Renal cortical epithelial cell (primary cell): ENCODE data around the gene MESP2. TPM values are rescaled to one million over a fixed set of nuclear protein-coding genes. Genes with fewer than 3 reads are reported as not detected.

Experiments used
- DNase-seq: peaks from one replicate; pipeline ENCODE4 v3.0.0-alpha.2; 2011; ENCODE audit warnings: low read depth
- total RNA-seq: library from RNA; depleted of rRNA; stranded (reverse); fragments of >200 nt; gene quantifications from 2 replicates; pipeline ENCODE4 v1.2.3, GENCODE V29; 2014

MESP2 gene
- total RNA-seq, 1 donor from 2014 or later, result not detected

- no peak for DNase-seq
Measured at GRCh38 chr15:89817701-89818280, 41.7 kb downstream of the MESP2 start.

GRCh38 chr15:89818287-89818686 lies 42.2 kb downstream of the MESP2 start:
- no peak for DNase-seq

DNA sequence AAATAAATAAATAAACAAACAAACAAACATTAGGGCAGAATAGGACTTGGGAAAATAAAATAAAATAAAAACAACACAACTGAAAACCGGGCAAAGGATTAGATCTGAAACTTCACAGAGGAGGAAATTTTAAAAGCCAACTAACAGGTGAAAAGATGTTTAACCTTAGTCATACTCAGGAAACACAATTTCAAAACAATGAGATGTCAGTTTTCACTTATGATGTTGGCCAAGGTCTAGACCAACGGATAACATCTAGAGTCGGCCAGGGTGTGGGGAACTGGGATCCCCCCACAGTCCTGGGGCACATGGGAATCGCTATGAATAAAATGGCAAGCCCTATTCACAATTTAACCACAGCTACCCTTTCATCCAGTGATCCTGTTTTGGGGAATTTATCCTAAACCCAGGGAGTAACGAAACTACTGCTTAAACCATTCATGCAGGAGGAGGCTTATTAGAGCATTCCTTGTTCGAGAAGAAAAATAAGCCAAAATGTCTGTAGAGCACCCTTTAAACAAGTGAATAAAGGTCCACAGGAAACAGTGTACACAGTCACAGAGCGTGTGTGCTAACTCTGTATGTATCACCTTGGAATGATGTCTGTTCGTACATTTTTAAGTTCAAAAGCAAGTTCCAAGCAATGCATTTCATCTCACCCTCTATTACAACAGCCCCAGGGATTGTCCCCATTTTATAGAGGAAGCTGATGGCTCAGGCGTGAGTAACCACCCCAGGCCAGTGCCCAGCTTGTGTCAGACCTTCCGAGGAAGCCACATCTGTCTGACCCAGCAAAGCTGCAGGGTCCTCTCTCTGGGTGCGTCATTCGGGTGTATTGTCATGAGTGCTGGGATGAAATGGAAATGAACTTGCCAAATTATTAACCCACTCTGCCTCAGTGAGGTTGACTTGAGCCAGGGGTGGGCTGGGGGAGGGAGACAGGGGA lies 44.8 kb downstream of the MESP2 start:
- DNase-seq, result peak; percentile 76

DNA sequence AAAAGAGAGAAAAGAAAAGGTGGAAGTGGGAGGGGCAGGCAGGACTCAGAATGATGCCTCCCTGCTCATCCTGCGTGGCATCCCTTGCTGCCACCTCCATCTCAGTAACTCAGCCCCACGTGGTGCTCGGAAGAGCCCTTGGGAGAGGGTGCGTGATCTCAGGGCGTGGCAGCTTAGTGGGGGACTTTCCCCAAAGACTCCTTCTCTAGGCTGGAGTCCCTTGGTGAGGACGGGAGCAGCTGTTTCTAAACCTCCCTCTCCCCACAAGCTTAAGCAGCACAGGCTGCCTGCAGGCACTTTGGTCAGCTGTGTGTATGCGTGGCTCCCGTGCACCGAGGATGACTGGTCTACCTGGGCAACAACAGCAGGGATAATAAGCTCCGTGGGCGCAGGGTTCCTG lies 45.9 kb downstream of the MESP2 start:
- DNase-seq, result no peak

GRCh38 chr15:89822611-89822950 lies 46.4 kb downstream of the MESP2 start:
- DNase-seq, result no peak

GRCh38 chr15:89822951-89823711 lies 47.0 kb downstream of the MESP2 start:
- peak; percentile 64 for DNase-seq

- DNase-seq, result no peak
Measured at GRCh38 chr15:89823836-89824606, 47.9 kb downstream of the MESP2 start.

DNA sequence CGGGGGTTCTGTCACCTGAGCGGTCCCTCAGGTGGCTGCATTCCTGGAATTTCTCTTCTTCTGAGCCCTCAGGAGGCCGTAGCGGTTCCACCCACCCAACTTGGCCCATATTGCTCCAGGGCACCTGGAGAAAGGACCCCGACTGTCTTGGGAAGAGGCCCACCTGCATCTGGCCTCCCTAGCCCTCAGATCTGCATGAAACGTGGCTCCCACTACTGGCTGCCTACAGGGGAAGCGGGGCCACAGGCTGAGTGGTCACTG lies 48.4 kb downstream of the MESP2 start:
- DNase-seq, result no peak

DNA sequence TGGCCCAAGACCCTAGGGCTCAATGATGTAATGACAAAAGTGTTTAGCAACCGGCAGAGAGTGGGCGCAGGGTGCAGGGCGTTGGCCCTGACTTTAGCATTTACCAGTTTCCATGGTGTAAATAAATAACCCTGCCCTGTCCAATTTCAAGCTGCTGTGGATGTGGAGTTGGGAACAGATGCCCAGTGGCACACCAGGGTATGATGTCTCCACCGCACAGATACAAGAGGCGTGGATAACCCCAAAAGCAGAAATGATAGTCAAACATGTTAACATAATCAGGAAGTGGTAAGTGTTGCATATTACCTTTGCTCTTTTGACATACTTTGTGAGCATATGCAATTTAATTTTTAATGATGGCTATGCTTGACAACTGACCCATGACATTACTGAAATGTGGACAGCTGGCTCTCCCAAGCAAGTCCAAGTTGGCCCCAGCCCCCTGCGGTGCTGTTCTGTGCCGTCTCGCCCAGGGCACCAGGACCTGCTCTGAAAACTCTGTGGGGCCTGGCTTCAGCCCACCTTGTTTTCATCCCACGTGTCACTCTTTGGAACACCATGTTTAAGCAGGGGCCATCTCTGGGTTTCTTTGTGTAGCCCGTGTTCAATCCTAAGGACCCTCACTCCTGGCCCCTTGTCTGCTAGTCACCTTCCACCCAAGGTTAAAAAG lies 49.3 kb downstream of the MESP2 start:
- DNase-seq, result no peak

DNA sequence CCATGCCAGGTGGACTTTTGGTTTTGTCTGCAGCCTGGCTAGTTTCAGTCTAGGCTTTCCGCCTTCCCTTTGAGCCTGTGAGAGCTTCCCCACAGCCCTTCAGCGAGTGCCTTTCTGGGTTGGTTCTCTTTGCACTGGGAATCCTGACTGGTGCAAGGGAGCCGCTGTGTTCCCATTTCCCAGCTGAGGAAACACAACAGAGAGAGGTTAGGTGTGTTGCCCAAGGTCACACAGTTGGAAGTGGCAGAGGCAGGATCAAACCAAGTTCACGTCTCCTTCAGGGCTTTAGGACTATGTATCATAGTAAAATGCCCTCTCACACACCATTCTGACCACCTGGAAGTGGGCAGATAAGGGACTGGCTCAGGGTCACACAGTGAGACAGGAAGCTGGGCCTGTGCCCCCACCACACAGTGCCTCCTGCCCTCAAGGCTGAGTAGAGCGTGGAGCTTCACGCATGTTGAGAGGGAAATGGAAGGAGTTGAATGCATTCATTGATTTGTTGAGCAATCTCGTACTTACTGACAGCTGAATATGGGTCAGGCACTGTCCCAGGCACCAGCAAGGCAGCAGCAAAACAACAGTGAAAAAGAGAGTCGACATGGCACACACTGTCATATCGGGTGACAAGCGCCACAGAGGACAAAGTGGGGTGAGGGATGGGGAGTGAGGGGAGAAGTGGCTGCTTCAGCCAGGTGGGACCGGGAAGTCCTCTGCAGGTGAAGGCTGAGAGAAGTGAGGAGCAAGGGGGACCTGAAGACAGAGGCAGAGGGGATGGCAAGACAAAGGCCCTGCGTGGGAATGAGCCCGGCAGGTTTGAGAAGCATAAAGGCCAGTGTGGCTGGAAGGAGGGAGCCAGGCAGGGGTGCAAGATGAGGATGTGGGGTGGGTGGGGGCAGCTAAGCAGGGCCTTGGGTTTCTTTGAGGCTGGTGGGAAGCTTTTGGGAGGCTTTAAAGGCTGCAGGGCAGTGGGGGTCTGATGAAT lies 50.8 kb downstream of the MESP2 start:
- no peak for DNase-seq

- no peak for DNase-seq
Measured at GRCh38 chr15:89827829-89828228, 51.7 kb downstream of the MESP2 start.

Other genes with a start within 250 kb of the MESP2 start
- 0.65 and 1.9 TPM in 2 replicates for gene TICRR, start 200.9 kb upstream of the MESP2 start, total RNA-seq
- 1.4 and 4.1 TPM in 2 replicates for gene KIF7, start 120.9 kb upstream of the MESP2 start, total RNA-seq
- gene PLIN1, start 97.0 kb upstream of the MESP2 start, total RNA-seq, result 0.15 TPM in 1 of 2 replicates, not detected in the other
- gene PEX11A, start 85.6 kb upstream of the MESP2 start, total RNA-seq, result 3.3 and 11.6 TPM in 2 replicates
- 0.69 and 1.2 TPM in 2 replicates for gene WDR93, start 85.5 kb upstream of the MESP2 start, total RNA-seq
- gene MESP1, start 25.1 kb upstream of the MESP2 start, total RNA-seq, result 0.45 and 0.69 TPM in 2 replicates
- gene ANPEP, start 38.5 kb downstream of the MESP2 start, total RNA-seq, result 34.7 and 80.6 TPM in 2 replicates
- 64.9 and 74.4 TPM in 2 replicates for gene AP3S2, start 117.7 kb downstream of the MESP2 start, total RNA-seq
- gene ARPIN, start 136.6 kb downstream of the MESP2 start, total RNA-seq, result 4.7 and 7.5 TPM in 2 replicates
- 7.8 and 13.4 TPM in 2 replicates for gene ZNF710, start 225.0 kb downstream of the MESP2 start, total RNA-seq